GM15510 (cell line): ENCODE measurements around the gene TREM1.

Experiments
- POLR2A ChIP-seq: IDR thresholded peaks from 3 replicates; pipeline ENCODE4 v1.6.1; 2011; ENCODE audit warnings: borderline replicate concordance; ENCODE audit not compliant: insufficient read length; ENCODE audit errors: extremely low read depth

The TREM1 gene

GRCh38 chr6:41275489-41275888 is 11.0 kb downstream of the TREM1 start:
- no peak for TF ChIP-seq POLR2A

GRCh38 chr6:41274256-41274655 is 12.2 kb downstream of the TREM1 start:
- no peak for TF ChIP-seq POLR2A

GRCh38 chr6:41273714-41274113 is 12.8 kb downstream of the TREM1 start:
- no peak for TF ChIP-seq POLR2A

GRCh38 chr6:41272591-41273240 is 13.8 kb downstream of the TREM1 start:
- no peak for TF ChIP-seq POLR2A

GRCh38 chr6:41271901-41272395 is 14.5 kb downstream of the TREM1 start:
- no peak for TF ChIP-seq POLR2A

- TF ChIP-seq POLR2A, result no peak
These were observed 16.8 kb downstream of the TREM1 start for GRCh38 chr6:41269716-41270115.

- TF ChIP-seq POLR2A, result no peak
These were observed 17.3 kb downstream of the TREM1 start for GRCh38 chr6:41269166-41269565.

- no peak for TF ChIP-seq POLR2A
These were observed 18.0 kb downstream of the TREM1 start for GRCh38 chr6:41268478-41268877.

GRCh38 chr6:41266541-41266940 is 19.9 kb downstream of the TREM1 start:
- TF ChIP-seq POLR2A, result no peak

- no peak for TF ChIP-seq POLR2A
These were observed 23.2 kb downstream of the TREM1 start for GRCh38 chr6:41263267-41263666.

GRCh38 chr6:41262401-41262800 is 24.1 kb downstream of the TREM1 start:
- no peak for TF ChIP-seq POLR2A

- TF ChIP-seq POLR2A, result no peak
These were observed 28.3 kb downstream of the TREM1 start for GRCh38 chr6:41258196-41258493.

GRCh38 chr6:41257369-41258195 is 28.9 kb downstream of the TREM1 start:
- no peak for TF ChIP-seq POLR2A

GRCh38 chr6:41256383-41256782 is 30.1 kb downstream of the TREM1 start:
- no peak for TF ChIP-seq POLR2A

GRCh38 chr6:41255638-41256246 is 30.7 kb downstream of the TREM1 start:
- no peak for TF ChIP-seq POLR2A

- no peak for TF ChIP-seq POLR2A
These were observed 31.4 kb downstream of the TREM1 start for GRCh38 chr6:41255110-41255509.
